Stomach (tissue), 9 donors: ENCODE data around the gene C1orf159. TPM values are rescaled to one million over a fixed set of nuclear protein-coding genes. Genes with fewer than 3 reads are reported as not detected.
A peak's percentile ranks its signal among the peaks of the same experiment; 100 is the strongest.

Source experiments
- DNase-seq, 2 donors: peaks; one replicate each; pipeline versions ENCODE4 v3.0.0 to v3.0.0-alpha.2; 2013 to 2019
- H3K27ac ChIP-seq, 5 donors: fragments of 200-600 bp in 4 of 5; sonication (generic) in 4 of 5; one replicate each; pipeline ENCODE4 v1.5.1; 2013 to 2019; ENCODE audit warnings: mild to moderate bottlenecking in 1 of 5, moderate library complexity in 1 of 5
- H3K27me3 ChIP-seq, 3 donors: fragments of 200-600 bp; sonication (generic); one replicate each; pipeline ENCODE4 v1.5.1; 2017 to 2019; ENCODE audit warnings: mixed run types in 1 of 3
- H3K36me3 ChIP-seq, 4 donors: fragments of 200-600 bp; sonication (generic); 1 replicate in 3 of 4; 2 replicates in 1 of 4; pipeline ENCODE4 v1.5.1; 2016 to 2019
- H3K4me1 ChIP-seq, 4 donors: fragments of 200-600 bp; sonication (generic); one replicate each; pipeline ENCODE4 v1.5.1; 2016 to 2019
- H3K4me3 ChIP-seq, 4 donors: fragments of 200-600 bp; sonication (generic) in 3 of 4; one replicate each; pipeline ENCODE4 v1.5.1; 2016 to 2019; ENCODE audit warnings: mild to moderate bottlenecking in 1 of 4
- H3K9me3 ChIP-seq, 4 donors: fragments of 200-600 bp; sonication (generic); one replicate each; pipeline ENCODE4 v1.5.1; 2016 to 2019
- CTCF ChIP-seq, 7 experiments: fragments of 450-650 bp in 4 of 7; fragments of 200-600 bp in 3 of 7; sonication (generic) in 3 of 7; IDR thresholded peaks; one replicate each; pipeline ENCODE4 v1.5.1; 2016 to 2019; ENCODE audit warnings: antibody characterized with exemption in 7 of 7, control low read depth in 2 of 7, mild to moderate bottlenecking in 1 of 7
- EP300 ChIP-seq: sonication (generic); formaldehyde crosslinking; IDR thresholded peaks from one replicate; pipeline ENCODE4 v1.6.1; 2017; ENCODE audit warnings: antibody characterized with exemption
- POLR2A ChIP-seq, 4 donors: fragments of 450-650 bp; IDR thresholded peaks; one replicate each; pipeline ENCODE4 v1.6.1; 2016; ENCODE audit warnings: antibody characterized with exemption in 4 of 4, control low read depth in 2 of 4, mild to moderate bottlenecking in 1 of 4, moderate library complexity in 1 of 4
- POLR2AphosphoS5 ChIP-seq, 3 donors: sonication (generic); formaldehyde crosslinking; IDR thresholded peaks; one replicate each; pipeline ENCODE4 v1.6.1; 2016; ENCODE audit warnings: antibody characterized with exemption in 3 of 3
- WGBS, 5 donors: extraction: QIAGEN DNeasy Blood & Tissue Kit in 3 of 5; methylation state at CpG; one replicate each; pipeline versions ENCODE4 v1.1.5 to v1.1.7; 2013 to 2018; 5-methylcytosine and 5-hydroxymethylcytosine counted together
- intact Hi-C: fragments of 100-400 bp; cut with DNase I; formaldehyde crosslinking; loops from one replicate; pipeline ENCODE4 v1.15.1; 2023; ENCODE audit warnings: low total_unique reads
- polyA plus RNA-seq, 3 donors: library from polyadenylated mRNA; stranded (reverse); fragments of 200-250 nt; gene quantifications; one replicate each; pipeline ENCODE4 v1.2.3, GENCODE V29; 2013
- total RNA-seq, 5 donors: library from RNA; depleted of rRNA; stranded (reverse); fragments of >200 nt; gene quantifications; one replicate each; pipeline versions ENCODE4 v1.1.0 to v1.2.3, GENCODE V29; 2014 to 2016
- donor health status: healthy with polysubstance abuse.
- donor health status: Bipolar disorder and iron deficiency.
- donor health status: healthy.

C1orf159 gene
- total and polyA plus RNA-seq, 8 donors = 10.2 to 67.0 (median 18.5) TPM

GRCh38 chr1:1082239-1082775, 33.6 kb downstream of the C1orf159 start:
- intact Hi-C loops = no loop called here
- Histone ChIP-seq H3K27ac (no peak overlapping the region), H3K4me3 (no peak overlapping the region), H3K36me3 (peaks cover 0 to 41% (median 28%) of the 10 kb centered on the region in 4 donors), H3K4me1 (peaks cover 14 to 15% (median 14%) of the 10 kb centered on the region in 4 donors), H3K27me3 (peaks cover 0 to 19% (median 0%) of the 10 kb centered on the region in 3 donors), H3K9me3 (no peaks in the 10 kb centered on the region)
- WGBS, 5 donors = 89 to 95% (median 92%) methylated on average over 25 to 27 of the region's 27 CpGs
- peak in 1 of 2 donors; percentile 24 for DNase-seq
- TF ChIP-seq POLR2A (IDR thresholded peaks at IDR 0.05) = no peak
- TF ChIP-seq POLR2AphosphoS5 (IDR thresholded peaks at IDR 0.05) = no peak
- TF ChIP-seq CTCF (IDR thresholded peaks at IDR 0.05) = no peak
- TF ChIP-seq EP300 = no peak

- Histone ChIP-seq H3K4me3 (no peak overlapping the region), H3K36me3 (peaks cover 0 to 35% (median 26%) of the 10 kb centered on the region in 4 donors), H3K4me1 (peaks cover 14 to 15% (median 14%) of the 10 kb centered on the region in 4 donors), H3K9me3 (no peaks in the 10 kb centered on the region), H3K27me3 (peaks cover 0 to 23% (median 0%) of the 10 kb centered on the region in 3 donors), H3K27ac (no peak overlapping the region)
- 89 to 95% (median 91%) methylated on average over 30 to 52 of the region's 52 CpGs for WGBS, 5 donors
- intact Hi-C loops = no loop called here
- TF ChIP-seq POLR2A (IDR thresholded peaks at IDR 0.05) = no peak
- TF ChIP-seq POLR2AphosphoS5 (IDR thresholded peaks at IDR 0.05) = no peak
- no peak for TF ChIP-seq CTCF (IDR thresholded peaks at IDR 0.05)
- TF ChIP-seq EP300 = no peak
- peak; percentile 6 to 21 for DNase-seq
These were observed 34.3 kb downstream of the C1orf159 start for GRCh38 chr1:1081311-1082238.

GRCh38 chr1:1080951-1081310, 35.0 kb downstream of the C1orf159 start:
- 40 to 68% (median 62%) methylated on average over 8 to 9 of the region's 9 CpGs for WGBS, 5 donors
- H3K36me3 ChIP-seq = peaks cover 0 to 30% (median 23%) of the 10 kb centered on the region in 4 donors
- peak in 1 of 2 donors; percentile 18 for DNase-seq

GRCh38 chr1:1080122-1080757, 35.6 kb downstream of the C1orf159 start:
- intact Hi-C loops = no loop called here
- Histone ChIP-seq H3K27me3 (peaks cover 0 to 31% (median 2%) of the 10 kb centered on the region in 3 donors), H3K4me1 (peaks cover 14 to 17% (median 14%) of the 10 kb centered on the region in 4 donors), H3K9me3 (no peaks in the 10 kb centered on the region), H3K36me3 (peaks cover 0 to 28% (median 23%) of the 10 kb centered on the region in 4 donors), H3K27ac (peak overlapping the region; percentile 57 to 81 (median 72)), H3K4me3 (peak overlapping the region; percentile 33 to 37 (median 34))
- no peak for TF ChIP-seq CTCF (IDR thresholded peaks at IDR 0.05)
- no peak for TF ChIP-seq EP300
- TF ChIP-seq POLR2A (IDR thresholded peaks at IDR 0.05) = no peak
- no peak for TF ChIP-seq POLR2AphosphoS5 (IDR thresholded peaks at IDR 0.05)
- 4 to 9% (median 6%) methylated on average over 15 to 21 of the region's 23 CpGs for WGBS, 5 donors
- peak; percentile 52 to 89 for DNase-seq

More at GRCh38 chr1:1080951-1081310, 35.0 kb downstream of the C1orf159 start:
- Histone ChIP-seq H3K4me1 (peaks cover 14 to 15% (median 14%) of the 10 kb centered on the region in 4 donors), H3K4me3 (no peak overlapping the region), H3K9me3 (no peaks in the 10 kb centered on the region), H3K27ac (no peak overlapping the region), H3K27me3 (peaks cover 0 to 24% (median 0%) of the 10 kb centered on the region in 3 donors)
- no peak for TF ChIP-seq POLR2AphosphoS5 (IDR thresholded peaks at IDR 0.05)
- intact Hi-C loops = no loop called here
